ENCODE results near the gene PPP6R2.

DNA sequence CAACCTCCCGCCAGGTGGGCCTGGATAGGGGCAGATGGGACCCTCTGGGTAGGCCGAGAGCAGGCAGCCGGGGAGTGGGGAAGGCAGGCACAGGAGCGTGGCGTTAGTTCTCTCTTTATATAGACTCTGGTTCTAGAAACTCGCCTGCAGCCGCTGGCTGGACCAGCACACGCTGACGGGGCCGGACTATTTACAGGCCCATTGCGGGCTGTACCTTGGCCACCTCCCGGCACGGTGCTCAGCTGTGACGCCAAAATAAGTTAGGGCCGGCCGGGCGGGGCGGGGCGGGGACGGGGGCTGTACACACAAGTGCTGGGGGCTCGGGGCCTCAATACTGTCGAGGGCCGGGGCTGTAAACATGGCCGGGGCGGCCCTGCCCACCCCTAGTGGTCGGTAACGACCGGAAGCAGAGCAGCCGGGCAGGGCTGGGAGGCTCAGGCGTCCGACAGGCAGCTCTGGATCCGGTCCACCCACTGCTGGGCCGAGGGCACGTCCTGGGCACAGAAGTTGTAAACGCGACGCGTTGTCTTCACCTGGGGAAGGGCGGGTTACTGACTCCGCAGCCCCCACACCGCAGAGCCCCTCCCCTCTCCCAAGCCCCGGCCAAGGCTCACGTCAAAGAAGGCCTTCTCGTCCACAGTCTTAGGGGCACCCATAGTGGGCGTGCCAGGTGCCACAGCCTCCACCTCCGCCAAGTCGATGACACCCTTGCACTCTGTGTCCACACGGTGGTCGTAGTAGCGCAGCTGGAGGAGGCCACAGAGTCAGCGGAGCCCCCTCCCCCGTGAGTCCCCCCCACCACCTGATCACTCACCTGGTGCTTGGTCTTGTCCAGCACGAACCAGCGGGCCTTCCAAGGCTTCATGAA, 103.8 kb downstream of the PPP6R2 start:
- TF ChIP-seq POLR2A (IDR thresholded peaks at IDR 0.05): no peak
- TF ChIP-seq, protein P1, sequence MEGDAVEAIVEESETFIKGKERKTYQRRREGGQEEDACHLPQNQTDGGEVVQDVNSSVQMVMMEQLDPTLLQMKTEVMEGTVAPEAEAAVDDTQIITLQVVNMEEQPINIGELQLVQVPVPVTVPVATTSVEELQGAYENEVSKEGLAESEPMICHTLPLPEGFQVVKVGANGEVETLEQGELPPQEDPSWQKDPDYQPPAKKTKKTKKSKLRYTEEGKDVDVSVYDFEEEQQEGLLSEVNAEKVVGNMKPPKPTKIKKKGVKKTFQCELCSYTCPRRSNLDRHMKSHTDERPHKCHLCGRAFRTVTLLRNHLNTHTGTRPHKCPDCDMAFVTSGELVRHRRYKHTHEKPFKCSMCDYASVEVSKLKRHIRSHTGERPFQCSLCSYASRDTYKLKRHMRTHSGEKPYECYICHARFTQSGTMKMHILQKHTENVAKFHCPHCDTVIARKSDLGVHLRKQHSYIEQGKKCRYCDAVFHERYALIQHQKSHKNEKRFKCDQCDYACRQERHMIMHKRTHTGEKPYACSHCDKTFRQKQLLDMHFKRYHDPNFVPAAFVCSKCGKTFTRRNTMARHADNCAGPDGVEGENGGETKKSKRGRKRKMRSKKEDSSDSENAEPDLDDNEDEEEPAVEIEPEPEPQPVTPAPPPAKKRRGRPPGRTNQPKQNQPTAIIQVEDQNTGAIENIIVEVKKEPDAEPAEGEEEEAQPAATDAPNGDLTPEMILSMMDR (IDR thresholded peaks at IDR 0.05): no peak
